HG02763 (cell line): Measurements from ENCODE around the gene NFIB.

Experiments used
- ATAC-seq: cut with Tn5 transposase; IDR thresholded peaks from one replicate; pipeline ENCODE4 v1.9.1; 2021; ENCODE audit warnings: mild to moderate bottlenecking, moderate library complexity; ENCODE audit not compliant: unreplicated experiment

Gene NFIB

DNA sequence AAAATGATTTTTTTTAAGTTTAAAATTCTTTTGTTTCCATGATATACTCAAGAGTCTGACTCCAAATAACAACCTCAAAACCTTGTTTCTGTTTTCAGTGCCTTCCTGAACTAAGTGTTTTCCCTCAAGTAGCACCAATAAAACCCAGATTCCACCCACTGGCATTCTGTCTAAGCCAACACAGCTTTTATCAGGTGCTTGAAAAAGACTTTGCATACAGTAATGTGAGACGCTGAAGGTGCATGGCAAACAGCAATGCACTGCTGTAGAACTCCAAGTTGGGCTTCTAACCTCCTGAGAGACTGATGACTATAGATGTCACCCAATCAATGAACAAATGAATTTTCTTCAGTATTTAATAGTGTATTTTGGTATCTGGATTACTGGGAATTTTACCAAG is 95.7 kb downstream of the NFIB start:
- ATAC-seq, result no peak

DNA sequence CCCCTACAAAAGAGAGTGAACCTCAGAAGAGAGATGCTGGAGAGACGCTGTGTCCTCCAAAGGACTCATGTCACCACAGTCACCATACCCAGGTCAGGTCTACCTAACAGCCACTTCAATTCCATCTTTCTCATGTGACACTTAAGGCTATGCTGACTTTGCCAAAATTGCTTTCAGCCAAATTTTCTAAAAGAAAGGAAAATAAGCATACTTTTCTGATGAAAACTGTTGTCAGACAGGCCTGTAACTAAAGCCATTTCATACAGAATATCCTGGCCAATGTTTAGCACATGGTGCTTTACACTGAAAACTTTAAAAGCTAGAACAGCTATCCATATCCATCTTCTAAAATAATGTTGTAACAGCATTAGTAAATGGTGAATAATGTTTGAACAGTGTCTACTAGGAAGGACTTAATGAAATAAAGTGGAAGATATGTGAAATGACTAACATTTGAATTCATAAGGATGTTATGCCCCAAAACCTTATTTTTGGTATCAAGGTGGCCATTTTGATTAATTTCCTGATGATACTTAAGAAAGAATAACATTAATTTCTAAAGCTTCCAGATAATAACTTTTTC is 97.2 kb downstream of the NFIB start:
- ATAC-seq, result no peak

DNA sequence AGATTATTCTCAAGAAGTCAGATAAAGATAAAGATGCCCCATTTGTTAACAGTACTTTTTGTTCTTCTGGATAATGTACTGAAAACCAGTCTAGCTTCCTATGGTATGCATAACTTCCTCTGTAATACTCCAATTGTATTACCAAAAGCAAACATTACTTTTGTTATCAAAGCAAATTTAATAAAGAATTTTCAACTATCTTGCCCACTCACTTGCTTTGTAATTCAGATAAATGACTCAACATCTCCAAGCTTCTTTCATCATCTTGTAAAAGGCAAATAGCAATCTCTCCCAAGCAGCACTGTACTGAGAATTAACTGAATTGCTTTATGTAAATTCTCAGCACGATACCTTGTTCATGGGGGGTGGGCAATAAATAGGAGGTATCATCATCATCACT is 98.3 kb downstream of the NFIB start:
- ATAC-seq, result no peak

DNA sequence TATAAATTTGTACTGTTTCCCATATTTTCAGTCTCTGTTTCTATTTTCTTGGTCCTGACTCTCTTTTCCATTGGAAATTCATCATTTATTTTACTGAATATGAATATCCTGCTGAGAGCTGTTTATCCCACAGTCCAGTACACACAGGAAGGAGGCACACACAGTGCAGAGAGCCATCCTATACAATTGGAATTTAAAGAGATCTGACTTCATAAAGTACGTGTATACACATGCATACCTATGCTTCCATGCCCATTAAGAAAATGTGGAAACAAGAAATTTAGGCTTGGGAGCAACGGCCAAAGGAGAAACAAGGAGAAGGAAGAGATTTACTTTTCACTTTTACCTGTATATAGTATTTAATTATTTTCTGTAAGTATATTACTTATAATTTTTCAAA is 99.2 kb downstream of the NFIB start:
- ATAC-seq, result no peak

DNA sequence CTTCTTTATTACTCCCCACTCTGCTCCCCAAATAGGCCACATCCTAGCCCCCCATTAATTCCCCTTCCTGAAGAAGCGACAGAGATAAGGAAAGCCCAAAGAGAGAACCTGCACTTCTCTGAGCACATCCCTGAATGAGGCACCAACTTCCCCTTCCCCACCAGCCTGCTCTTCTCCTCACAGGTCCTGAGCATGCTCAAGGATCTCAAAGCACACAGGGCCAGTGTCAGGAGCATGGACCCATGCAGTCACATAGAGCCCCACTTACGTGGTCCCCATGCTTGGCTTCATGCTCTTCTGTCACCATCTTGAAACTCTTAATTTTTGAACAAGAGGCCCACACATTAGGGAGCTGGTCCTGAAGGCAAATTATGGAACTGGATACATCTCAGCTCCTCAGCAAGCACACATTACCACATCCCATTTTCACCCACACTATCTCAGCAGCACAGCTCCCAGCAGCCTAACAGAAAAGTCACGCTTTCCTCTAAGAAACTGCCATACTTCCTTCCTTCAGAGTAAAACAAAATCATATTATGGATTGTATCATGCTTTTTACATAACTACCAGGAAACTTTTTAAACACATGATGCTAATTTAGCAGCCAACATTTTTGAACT is 99.8 kb downstream of the NFIB start:
- ATAC-seq, result no peak

DNA sequence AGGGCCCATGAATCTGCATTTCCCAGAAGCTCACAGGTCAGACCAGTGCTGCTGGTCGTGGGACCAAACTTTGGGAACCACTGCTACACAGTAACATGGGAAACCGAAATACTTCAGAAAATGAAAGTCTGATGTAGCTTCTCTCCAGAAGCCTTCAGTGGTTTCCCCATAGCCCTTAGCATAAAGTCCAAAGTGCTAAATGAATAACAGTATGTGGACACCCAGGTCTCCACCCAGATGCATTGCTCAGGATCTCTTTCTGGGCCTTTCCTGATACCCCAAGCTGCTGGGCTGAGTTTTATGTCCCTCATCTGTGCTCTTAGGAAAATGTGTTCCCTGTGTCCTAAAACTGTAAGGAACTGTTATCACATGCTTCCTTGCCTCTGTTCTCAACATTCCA is 100.4 kb downstream of the NFIB start:
- no peak for ATAC-seq

DNA sequence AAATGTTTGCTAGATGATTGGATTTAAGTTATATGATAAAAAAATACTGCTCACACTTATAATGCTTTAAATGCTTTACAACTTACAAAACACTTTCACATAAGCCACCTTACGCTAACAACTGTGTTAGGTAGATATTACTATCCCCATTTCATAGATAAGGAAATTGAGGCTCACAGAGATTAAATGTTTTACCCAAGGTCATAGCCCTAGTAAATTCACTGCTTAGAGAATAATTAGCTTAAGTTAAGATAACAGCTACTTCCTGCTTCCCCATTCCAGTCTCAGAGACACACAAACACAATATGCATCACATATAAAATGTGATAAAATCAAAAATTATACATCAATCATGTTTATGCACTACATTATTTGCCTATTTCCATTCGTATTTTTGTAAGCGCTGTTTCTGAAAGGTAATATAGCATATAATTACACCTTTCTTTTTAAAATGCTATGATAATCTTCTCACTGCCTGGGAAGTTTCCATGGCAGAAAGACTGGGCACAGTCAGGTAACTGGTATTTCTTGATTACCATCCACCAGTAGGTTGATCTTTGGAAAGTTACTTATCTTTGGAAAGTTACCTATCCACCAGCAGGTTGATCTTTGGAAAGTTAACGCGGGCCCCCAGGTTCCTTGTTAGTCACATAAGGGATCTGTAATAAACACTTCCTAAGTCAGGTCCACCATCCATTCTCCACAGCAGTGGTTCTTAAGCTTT is 101.1 kb downstream of the NFIB start:
- no peak for ATAC-seq

DNA sequence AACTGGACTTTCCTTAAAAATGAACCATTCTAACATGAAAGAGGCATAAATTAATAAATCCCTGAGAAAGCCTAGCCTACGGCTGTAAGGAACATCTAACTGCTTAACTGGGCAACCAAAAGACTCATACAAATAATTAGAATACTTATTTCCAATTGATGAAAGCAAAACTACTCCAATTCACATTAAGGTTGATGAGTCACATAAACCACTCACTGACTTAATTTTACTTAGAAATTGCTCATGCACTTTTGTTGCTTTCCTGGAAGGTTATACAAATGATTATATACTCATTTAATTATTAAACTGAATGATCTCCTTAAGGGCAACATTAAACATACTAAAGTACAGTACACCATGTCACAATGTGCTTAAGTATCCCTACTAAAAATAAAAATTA is 101.9 kb downstream of the NFIB start:
- ATAC-seq, result no peak

DNA sequence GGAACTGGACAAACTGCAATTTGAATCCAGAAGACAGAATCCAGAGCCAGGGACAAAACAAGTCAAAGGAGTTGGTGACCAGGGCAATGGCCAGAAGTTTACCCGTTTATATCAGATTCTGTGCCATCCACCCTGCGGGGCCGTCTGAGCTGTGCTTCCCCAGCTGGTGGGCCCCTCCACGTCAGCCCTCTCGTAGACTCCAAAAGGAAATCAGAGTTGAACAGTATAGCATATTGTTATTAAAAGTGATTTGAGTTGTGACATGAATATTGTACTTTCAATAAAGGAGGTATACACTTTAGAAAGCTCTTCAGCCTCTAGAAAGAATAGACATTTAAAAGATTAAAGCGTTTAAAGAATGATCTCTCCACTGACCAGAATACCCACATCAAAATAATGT is 102.4 kb downstream of the NFIB start:
- ATAC-seq, result no peak

DNA sequence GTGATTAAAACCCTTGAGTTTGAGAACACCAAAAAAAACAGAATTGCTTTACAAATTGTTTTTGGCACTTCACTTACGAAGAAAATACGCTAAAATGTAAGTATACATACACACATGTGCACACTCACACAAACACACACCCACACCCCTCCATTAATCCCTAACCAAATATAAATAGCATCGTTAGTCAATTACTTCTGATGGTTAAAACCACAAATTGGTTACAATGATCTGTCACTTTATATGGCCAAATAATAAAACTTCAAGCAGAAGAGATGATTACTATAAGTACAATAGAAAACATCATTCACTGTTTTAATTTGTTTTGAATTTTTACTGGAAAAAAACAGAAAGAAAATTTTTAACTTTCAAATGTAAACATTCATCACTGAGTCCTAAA is 103.5 kb downstream of the NFIB start:
- no peak for ATAC-seq

DNA sequence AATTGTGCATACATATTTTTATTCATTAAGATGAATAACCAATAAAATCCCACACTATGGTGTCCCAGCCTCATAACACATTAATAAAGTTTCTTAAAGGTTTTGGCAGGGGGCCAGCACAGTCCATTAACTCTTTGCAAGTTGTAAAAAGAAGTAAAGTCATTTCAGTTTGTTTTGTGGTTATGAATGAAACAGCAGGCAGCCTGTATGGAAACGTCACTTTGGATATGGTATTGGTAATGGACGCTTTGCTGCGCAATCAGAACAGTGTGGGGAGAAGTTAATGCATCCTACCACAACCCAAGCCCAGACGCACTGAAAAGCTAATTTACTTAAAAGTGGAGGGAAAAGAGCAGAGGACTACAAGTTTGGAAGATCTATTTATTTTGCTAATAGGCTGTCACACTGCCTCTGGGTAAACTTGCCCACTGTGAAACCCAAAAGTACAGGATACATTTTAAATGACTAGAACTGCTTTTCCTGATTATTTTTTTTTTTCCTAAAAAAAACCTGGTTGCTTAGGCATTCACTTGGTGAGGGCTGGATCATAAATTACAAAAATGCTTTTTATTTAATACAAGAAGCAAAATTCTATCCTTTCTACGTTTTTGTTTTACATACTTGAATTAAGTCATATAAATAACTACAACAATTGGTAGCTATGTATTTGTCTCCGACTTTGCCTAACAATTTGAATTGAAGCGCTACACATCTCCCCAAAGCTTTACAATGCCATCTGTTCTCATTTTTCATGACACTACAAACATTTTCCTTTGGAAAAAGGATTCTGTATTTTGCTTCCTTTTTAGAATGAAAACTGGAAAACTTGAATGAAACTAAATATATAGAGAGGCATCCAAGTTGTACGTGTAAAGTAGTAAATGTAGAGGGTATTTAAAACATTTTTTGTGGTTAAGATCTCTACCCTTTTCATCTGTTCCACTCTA is 104.3 kb downstream of the NFIB start:
- no peak for ATAC-seq

DNA sequence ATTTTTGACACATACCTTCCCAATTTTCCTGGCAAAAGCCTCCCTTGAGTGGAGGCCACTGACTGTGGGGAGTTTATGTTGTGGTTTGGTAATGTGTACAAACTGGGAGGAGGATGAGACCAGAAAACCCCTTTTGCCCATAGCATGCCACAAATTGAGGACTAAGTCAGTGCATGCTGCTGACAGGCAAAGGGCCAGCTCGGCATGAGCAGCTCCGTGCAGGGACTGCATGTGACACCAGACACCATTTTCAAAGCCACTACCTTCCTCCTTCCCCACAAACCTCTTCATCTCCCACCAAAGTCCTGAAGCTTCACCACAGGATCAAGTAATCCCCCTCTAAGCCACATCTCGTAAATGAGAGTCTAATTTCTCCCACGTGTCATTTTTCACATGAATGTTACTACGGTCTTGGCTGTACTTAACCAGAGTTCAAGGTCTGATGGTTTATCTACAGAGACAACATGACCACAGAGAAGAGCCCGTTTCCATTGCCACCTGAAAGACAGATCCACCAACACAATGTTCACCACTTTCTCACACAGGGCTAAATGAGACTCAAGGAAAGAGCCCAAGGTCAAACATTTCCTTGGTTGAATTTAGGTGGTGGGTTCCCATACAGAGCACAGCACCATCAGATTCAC is 106.5 kb downstream of the NFIB start:
- no peak for ATAC-seq

DNA sequence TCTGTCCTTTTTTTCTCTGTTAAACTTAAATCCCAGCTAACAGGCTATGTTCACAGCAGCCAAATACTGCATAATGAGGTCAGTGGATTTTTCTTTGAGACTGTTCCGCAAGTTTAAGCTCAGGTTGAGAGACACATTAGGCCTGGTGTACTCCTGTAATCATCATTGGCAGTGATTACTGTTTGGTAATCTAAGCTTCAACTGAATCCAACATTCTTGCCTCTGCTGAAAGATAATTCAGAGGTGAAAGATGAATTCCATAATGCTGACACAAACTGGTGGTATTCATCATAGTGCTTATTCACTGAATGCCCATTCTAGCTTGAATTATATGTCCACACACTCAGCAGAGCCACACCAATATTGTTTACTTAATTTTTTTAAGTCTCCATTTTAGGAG is 108.5 kb downstream of the NFIB start:
- no peak for ATAC-seq

DNA sequence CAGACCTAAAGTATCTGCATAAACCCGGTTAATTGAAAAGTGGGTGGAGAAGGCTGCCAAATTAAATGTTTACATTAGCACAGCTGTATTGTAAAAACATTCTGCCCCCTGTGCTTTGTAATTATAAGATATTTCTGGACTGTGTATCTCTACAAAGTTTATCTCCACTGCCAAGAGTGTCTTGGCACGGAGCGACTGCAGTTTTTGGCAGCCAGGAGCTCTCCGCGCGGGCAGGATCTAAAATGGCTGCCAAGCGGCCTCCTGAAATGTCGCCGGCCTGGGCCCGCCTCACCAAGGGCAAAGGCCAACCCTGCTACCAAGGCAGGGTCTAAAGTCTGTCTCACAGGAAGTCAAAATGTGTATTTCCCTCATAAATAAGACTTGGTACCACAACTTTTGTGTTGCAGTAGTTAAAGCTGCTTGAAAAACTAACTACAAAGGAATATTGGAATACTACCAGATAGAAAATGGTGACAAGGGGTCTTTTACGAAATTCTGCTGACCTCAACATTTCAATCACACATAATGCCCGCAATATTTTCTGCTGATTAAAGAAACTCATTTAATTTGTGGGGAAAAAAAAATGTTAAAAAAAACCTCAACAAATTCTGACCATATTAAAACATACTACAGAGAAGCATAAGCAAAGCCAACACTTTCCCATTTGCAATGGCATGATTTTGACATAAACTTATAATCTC is 110.4 kb downstream of the NFIB start:
- ATAC-seq, result no peak

DNA sequence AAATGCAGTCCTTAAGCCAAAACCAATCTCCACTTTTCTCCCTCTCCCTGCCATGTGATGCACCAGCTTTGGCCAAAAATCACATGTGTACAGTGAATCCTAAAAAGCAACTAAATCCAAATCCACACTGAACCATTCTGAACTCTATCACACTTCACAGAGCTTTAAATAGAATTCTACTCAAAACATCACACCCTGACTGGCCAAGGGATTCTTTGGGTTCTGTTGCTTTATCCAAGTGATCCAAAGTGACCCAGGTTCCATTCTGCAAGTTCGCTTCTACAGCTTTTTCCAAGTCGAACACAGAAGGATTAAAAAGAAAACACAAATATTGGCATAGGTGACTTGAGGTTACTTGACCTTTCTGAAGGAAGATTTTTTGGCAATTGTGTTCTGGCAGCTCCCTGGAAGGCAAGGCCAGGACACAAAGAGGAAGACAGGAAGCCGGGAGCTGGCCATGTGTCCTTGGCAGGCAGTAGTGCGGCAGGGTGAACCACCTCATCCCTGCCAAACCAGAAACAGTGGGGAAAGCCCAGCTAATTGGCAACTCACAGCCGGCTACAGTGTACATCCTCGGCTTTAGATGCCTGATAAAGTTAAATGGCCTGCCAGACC is 115.0 kb downstream of the NFIB start:
- no peak for ATAC-seq

DNA sequence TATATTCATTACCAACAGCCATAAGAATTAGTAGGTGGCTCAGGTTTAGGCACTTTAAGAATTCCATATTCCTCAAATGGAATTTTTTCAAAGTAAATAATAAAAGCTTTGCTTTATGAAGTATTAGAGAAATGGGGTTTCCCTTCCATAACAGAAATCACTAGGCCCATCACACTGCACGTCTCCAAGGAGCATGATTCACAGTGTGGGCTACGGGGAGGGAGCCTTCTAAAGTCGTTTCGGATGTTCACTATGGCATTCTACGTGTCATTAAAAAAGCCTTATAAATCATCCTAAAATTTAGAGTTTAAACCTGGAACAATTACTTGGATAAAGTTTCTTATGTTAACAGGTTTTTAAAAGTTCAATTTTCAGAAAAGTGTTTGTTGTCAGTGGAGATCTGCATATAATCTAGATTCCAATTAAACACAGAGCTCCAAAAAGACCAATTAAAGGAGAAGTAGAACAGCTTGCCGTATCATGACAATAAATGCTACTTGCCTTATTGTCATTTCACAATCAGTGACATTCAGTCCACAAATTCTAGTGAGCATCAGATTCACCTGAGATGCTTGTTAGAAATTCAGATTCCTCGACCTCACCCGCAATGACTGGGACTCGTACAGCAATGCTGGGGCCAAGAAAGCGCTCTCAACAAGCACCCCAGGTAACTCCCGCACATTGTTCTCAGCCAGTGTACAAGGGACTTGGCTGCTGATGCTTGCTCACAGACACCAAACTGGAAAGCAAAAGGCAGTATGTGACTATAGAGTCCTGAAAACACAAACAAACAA is 115.7 kb downstream of the NFIB start:
- no peak for ATAC-seq

DNA sequence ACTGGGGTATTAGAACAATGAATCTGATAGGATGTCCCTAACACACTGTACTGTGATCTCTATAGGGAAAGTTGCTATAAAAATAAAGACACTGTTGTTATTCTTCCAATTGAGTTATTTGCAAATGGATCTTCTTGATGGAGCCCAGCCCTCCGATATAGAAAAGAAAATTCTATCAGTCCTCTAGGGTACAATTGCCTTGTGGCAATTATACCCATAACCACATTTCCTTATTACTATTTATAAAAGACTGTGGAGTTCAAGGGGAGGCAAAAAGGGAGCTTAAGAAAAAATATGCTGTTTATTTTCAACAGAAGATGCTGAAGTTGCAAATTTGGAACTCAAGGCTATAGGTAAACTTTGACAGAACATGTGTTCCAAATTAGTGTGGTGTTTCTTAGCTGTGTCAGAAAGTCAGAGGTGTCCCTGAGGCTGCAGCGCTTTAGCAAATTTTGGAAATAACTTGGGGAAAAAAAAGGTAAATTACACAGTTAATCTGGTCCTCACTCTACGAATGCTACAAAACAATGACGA is 116.5 kb downstream of the NFIB start:
- no peak for ATAC-seq

DNA sequence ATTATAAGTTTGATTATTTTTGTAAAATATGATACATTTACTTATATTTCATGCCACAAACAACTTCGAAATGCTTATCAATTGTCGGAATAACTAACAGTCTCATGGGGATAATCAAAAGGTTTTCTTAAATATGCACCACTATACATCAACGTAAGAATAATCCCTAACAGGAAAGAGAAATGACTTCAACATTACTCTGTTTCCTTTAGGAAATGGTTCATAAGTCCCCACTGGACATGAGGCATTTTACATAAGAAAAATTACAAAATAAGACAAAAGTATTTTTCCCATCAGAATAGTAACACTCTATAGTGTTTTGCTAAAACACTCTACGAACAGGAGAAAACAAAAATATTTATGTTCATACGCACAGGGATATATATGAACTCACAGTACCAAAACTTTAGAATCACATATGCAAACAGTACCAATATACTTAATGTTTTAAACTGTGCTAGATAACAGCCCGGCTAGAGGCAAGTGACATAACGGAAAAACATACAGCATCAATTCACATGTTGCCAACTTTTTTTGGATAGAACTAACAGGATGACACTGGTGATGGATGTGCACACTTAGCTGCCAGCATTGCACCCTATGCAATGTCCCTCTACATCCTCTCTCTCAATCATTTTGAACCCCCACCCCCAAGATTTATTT is 120.5 kb downstream of the NFIB start:
- no peak for ATAC-seq
